MM.1S (cell line): Measurements from ENCODE around the gene ABCC3.

Source experiments
- DNase-seq: peaks from one replicate; pipeline ENCODE4 v3.0.0-alpha.2; 2015
- H2AFZ ChIP-seq: fragments of 300-600 bp; sonication (generic); 2 replicates; pipeline ENCODE4 v1.6.0; 2016; ENCODE audit warnings: antibody characterized with exemption, low read length
- H3F3A ChIP-seq: fragments of 300-600 bp; sonication (generic); 2 replicates; pipeline ENCODE4 v1.6.1; 2016; ENCODE audit warnings: mild to moderate bottlenecking, antibody characterized with exemption, low read length, moderate library complexity, mixed read lengths; ENCODE audit not compliant: insufficient read depth
- H3K27ac ChIP-seq: fragments of 300-600 bp; sonication (generic); 2 replicates; pipeline ENCODE4 v1.5.1; 2016; ENCODE audit warnings: mild to moderate bottlenecking, low read length
- H3K27me3 ChIP-seq: fragments of 300-600 bp; sonication (generic); replicated peaks from 2 replicates; pipeline ENCODE4 v1.6.0; 2016; ENCODE audit warnings: low read length; ENCODE audit not compliant: insufficient read depth
- H3K36me3 ChIP-seq: fragments of 300-600 bp; sonication (generic); replicated peaks from 2 replicates; pipeline ENCODE4 v1.6.1; 2016; ENCODE audit warnings: mild to moderate bottlenecking, low read length, mixed read lengths; ENCODE audit not compliant: insufficient read depth
- H3K4me1 ChIP-seq: fragments of 300-600 bp; sonication (generic); 2 replicates; pipeline ENCODE4 v1.6.1; 2016; ENCODE audit warnings: low read length, mixed read lengths
- H3K4me2 ChIP-seq: fragments of 300-600 bp; sonication (generic); 2 replicates; pipeline ENCODE4 v1.6.0; 2016; ENCODE audit warnings: low read depth, low read length
- H3K4me3 ChIP-seq: fragments of 300-600 bp; sonication (generic); 2 replicates; pipeline ENCODE4 v1.5.1; 2016; ENCODE audit warnings: low read length, mixed read lengths
- H3K79me2 ChIP-seq: fragments of 300-600 bp; sonication (generic); 2 replicates; pipeline ENCODE4 v1.6.1; 2016; ENCODE audit warnings: mixed run types, low read length, mixed read lengths
- H3K9ac ChIP-seq: fragments of 300-600 bp; sonication (generic); 2 replicates; pipeline ENCODE4 v1.6.1; 2016; ENCODE audit warnings: low read length, mixed read lengths
- H3K9me2 ChIP-seq: fragments of 300-600 bp; sonication (generic); replicated peaks from 2 replicates; pipeline ENCODE4 v1.6.1; 2016; ENCODE audit warnings: mild to moderate bottlenecking, low read length, mixed read lengths; ENCODE audit not compliant: insufficient read depth
- H3K9me3 ChIP-seq: fragments of 300-600 bp; sonication (generic); replicated peaks from 2 replicates; pipeline ENCODE4 v1.6.1; 2016; ENCODE audit warnings: mild to moderate bottlenecking, low read length, mixed read lengths; ENCODE audit not compliant: insufficient read depth
- H4K20me1 ChIP-seq: fragments of 300-600 bp; sonication (generic); 2 replicates; pipeline ENCODE4 v1.6.1; 2016; ENCODE audit warnings: mild to moderate bottlenecking, low read length, moderate library complexity, mixed read lengths; ENCODE audit not compliant: insufficient read depth
- EZH2 ChIP-seq: fragments of 300-600 bp; sonication (generic); optimal IDR thresholded peaks from 2 replicates; pipeline ENCODE3; 2017; ENCODE audit warnings: low read depth, mild to moderate bottlenecking, antibody characterized with exemption, low read length, mixed read lengths
- EZH2phosphoT487 ChIP-seq: fragments of 300-600 bp; sonication (generic); IDR thresholded peaks from 2 replicates; pipeline ENCODE4 v1.6.1; 2018; ENCODE audit warnings: antibody characterized with exemption, low read length
- TF ChIP-seq, protein P1 (sequence below): fragments of 300-600 bp; sonication (generic); IDR thresholded peaks from 2 replicates; pipeline ENCODE4 v1.5.1; 2016; ENCODE audit warnings: antibody characterized with exemption, low read length, mixed read lengths

ABCC3 gene

DNA sequence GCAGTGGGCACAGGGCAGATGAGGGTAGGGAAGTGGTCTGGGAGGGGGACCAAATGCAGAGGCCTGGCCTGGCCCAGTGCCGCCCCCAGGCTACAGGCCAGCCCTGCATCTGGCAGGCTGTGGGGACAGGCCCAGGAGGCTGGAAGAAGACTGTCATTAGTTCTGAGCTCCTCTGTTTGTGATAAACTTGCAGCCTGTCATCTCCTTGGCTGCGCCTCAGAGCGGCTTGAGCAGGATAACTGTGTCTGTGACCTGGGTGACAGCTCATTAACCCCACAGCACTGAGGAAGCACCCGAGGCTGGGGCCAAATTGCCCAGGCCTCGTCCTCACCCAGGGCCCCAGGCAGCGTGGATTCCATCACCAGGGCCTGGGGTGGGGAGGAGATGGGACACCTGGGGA is 23.9 kb downstream of the ABCC3 start:
- no peak for TF ChIP-seq EZH2phosphoT487
- Histone ChIP-seq H3K27ac (no peak overlapping the region), H3K4me3 (no peak overlapping the region), H3K4me1 (peaks cover 13% of the 10 kb centered on the region), H3K9me3 (no peaks in the 10 kb centered on the region), H3K79me2 (no peaks in the 10 kb centered on the region), H3K4me2 (no peak overlapping the region), H3K9ac (no peak overlapping the region), H3K9me2 (no peaks in the 10 kb centered on the region), H4K20me1 (no peaks in the 10 kb centered on the region), H3K27me3 (no peaks in the 10 kb centered on the region), H3K36me3 (no peaks in the 10 kb centered on the region), H3F3A (no peaks in the 10 kb centered on the region), H2AFZ (no peak overlapping the region)
- DNase-seq: no peak

DNA sequence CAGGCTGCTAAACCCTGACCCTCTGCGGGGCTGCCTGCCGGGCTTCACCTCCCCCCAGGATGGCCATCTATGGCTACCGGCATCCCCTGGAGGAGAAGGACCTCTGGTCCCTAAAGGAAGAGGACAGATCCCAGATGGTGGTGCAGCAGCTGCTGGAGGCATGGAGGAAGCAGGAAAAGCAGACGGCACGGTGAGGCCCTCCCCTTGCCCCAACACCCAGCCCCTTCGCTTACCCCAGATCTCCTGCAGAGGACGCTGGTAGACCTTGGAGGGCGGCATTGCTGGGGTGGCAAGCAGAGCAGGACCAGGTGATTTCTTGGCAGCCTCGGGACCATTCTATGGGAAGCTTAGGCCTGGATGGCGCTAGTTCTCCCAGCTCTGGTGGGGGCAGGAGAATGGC is 24.5 kb downstream of the ABCC3 start:
- no peak overlapping the region for H3K9ac ChIP-seq
- no peaks in the 10 kb centered on the region for H3K9me2 ChIP-seq
- H3K4me1 ChIP-seq: peaks cover 13% of the 10 kb centered on the region

DNA sequence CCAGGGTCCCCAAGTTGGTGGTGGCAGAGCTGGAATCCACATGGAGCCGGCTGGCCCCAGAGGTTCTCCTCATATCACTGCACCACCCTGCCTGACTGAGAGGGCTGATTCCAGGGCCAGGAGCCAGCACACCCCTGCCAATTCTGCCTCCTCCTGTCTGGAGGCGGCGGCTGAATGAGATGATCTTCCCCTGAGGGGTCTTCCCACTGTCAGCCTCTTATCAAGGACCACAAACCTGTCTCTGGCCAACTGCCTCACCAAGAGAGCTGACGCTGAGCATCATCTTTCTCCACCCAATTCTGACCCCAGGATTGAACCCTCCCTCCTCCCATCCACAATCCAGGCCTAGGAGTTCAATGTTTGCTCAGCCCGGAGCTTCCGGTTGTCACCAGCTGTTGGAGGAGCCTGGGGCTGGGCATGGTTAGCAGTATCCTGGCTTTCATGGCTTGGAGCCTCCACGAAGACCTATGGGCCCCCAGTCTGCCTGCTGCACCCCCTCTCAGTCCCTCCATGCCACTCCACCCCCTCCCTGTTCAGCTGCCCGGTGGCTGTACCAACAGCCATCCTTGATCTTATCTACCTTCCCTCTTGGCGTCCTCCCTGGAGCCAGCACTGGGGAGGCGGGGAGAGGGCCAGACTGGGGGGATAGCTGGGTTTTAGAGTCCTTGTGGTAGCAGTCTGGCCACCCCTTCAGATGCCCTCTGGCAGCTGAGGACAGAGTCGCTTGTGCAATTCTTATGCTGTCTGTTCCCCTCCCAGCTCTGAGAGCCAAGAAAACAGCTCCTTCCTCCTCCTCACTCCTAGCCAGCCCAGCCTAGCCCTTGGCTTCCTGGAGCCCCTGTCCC is 25.6 kb downstream of the ABCC3 start:
- Histone ChIP-seq H3K4me1 (peaks cover 13% of the 10 kb centered on the region), H3K9me3 (no peaks in the 10 kb centered on the region), H4K20me1 (no peaks in the 10 kb centered on the region), H3K9ac (no peak overlapping the region), H3K4me2 (no peak overlapping the region), H3F3A (no peaks in the 10 kb centered on the region), H3K9me2 (no peaks in the 10 kb centered on the region), H3K4me3 (no peak overlapping the region), H3K27ac (no peak overlapping the region), H2AFZ (no peak overlapping the region), H3K36me3 (no peaks in the 10 kb centered on the region), H3K27me3 (no peaks in the 10 kb centered on the region), H3K79me2 (no peaks in the 10 kb centered on the region)
- TF ChIP-seq EZH2: no peak
- TF ChIP-seq, protein P1, sequence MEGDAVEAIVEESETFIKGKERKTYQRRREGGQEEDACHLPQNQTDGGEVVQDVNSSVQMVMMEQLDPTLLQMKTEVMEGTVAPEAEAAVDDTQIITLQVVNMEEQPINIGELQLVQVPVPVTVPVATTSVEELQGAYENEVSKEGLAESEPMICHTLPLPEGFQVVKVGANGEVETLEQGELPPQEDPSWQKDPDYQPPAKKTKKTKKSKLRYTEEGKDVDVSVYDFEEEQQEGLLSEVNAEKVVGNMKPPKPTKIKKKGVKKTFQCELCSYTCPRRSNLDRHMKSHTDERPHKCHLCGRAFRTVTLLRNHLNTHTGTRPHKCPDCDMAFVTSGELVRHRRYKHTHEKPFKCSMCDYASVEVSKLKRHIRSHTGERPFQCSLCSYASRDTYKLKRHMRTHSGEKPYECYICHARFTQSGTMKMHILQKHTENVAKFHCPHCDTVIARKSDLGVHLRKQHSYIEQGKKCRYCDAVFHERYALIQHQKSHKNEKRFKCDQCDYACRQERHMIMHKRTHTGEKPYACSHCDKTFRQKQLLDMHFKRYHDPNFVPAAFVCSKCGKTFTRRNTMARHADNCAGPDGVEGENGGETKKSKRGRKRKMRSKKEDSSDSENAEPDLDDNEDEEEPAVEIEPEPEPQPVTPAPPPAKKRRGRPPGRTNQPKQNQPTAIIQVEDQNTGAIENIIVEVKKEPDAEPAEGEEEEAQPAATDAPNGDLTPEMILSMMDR: no peak
- no peak for TF ChIP-seq EZH2phosphoT487
- DNase-seq: no peak

More for the DNA sequence above, 24.5 kb downstream of the ABCC3 start:
- H3K27me3 ChIP-seq: no peaks in the 10 kb centered on the region
- no peaks in the 10 kb centered on the region for H3K36me3 ChIP-seq
- no peak overlapping the region for H2AFZ ChIP-seq
- no peaks in the 10 kb centered on the region for H3F3A ChIP-seq
- H3K4me2 ChIP-seq: no peak overlapping the region
- no peaks in the 10 kb centered on the region for H3K79me2 ChIP-seq
- no peak for DNase-seq
- H4K20me1 ChIP-seq: no peaks in the 10 kb centered on the region
- H3K9me3 ChIP-seq: no peaks in the 10 kb centered on the region
- H3K27ac ChIP-seq: no peak overlapping the region
- TF ChIP-seq EZH2phosphoT487 (no peak), EZH2 (no peak)
- TF ChIP-seq, protein P1: no peak
- H3K4me3 ChIP-seq: no peak overlapping the region

DNA sequence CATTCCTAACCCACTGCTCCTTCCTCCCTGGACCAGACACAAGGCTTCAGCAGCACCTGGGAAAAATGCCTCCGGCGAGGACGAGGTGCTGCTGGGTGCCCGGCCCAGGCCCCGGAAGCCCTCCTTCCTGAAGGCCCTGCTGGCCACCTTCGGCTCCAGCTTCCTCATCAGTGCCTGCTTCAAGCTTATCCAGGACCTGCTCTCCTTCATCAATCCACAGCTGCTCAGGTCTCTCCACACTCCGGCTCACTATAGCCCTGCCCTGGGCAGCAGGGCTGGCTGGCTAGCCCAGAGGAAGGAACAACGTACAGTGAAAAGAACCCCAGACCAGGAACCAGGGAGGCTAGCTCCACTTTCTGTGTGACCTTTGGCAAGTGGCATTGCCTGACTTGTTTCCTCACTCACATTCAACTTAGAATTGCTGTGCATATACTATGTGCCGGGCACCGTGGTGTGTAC is 26.2 kb downstream of the ABCC3 start:
- Histone ChIP-seq H3K27ac (no peak overlapping the region), H3K4me1 (peaks cover 13% of the 10 kb centered on the region), H3F3A (no peaks in the 10 kb centered on the region), H3K79me2 (no peaks in the 10 kb centered on the region), H3K36me3 (no peaks in the 10 kb centered on the region), H4K20me1 (no peaks in the 10 kb centered on the region), H3K9me3 (no peaks in the 10 kb centered on the region), H3K4me3 (no peak overlapping the region), H2AFZ (no peak overlapping the region), H3K4me2 (no peak overlapping the region), H3K9ac (no peak overlapping the region), H3K9me2 (no peaks in the 10 kb centered on the region), H3K27me3 (no peaks in the 10 kb centered on the region)
- DNase-seq: no peak
- TF ChIP-seq EZH2phosphoT487 (no peak), EZH2 (no peak)
- TF ChIP-seq, protein P1: no peak
